Upper lobe of right lung (tissue), 1 donor: ENCODE measurements around the gene LPP. TPM values are rescaled to one million over a fixed set of nuclear protein-coding genes. Genes with fewer than 3 reads are reported as not detected.

ENCODE experiments used
- ATAC-seq: fragments of 200-7000 bp; cut with Tn5 transposase; one replicate; pipeline ENCODE4 v1.9.1; 2020; ENCODE audit warnings: mild to moderate bottlenecking, moderate library complexity
- DNase-seq: peaks from one replicate; pipeline ENCODE4 v3.0.0-alpha.2; 2020
- H3K27ac ChIP-seq: fragments of 200-600 bp; one replicate; pipeline ENCODE4 v1.8.0; 2022
- H3K27me3 ChIP-seq: fragments of 200-600 bp; one replicate; pipeline ENCODE4 v1.8.0; 2022; ENCODE audit warnings: mild to moderate bottlenecking
- H3K36me3 ChIP-seq: fragments of 200-600 bp; one replicate; pipeline ENCODE4 v1.8.0; 2022
- H3K4me1 ChIP-seq: fragments of 200-600 bp; one replicate; pipeline ENCODE4 v1.8.0; 2022
- H3K4me3 ChIP-seq: fragments of 200-600 bp; one replicate; pipeline ENCODE4 v1.8.0; 2022; ENCODE audit warnings: mild to moderate bottlenecking
- H3K9me3 ChIP-seq: fragments of 200-600 bp; one replicate; pipeline ENCODE4 v1.8.0; 2022
- intact Hi-C: fragments of 100-400 bp; cut with DNase I; formaldehyde crosslinking; loops from one replicate; pipeline ENCODE4 v1.11.0; 2022
- total RNA-seq: library from RNA; stranded (reverse); fragmentation: NEBNext Ultra II Directional; extraction: Animal tissue kit (Norgen Biotek cat#: 25700); gene quantifications from one replicate; pipeline ENCODE4 v1.2.1, GENCODE V29; 2021
- TF ChIP-seq, protein P1 (sequence below): fragments of 200-600 bp; IDR thresholded peaks from one replicate; pipeline ENCODE4 v1.8.0; 2022; ENCODE audit warnings: antibody characterized with exemption
- donor health status: DM: no; HTN: yes; CAD: no; lungs with severe emphysema.

The LPP gene
- total RNA-seq, 1 donor from 2014 or later = 191 TPM

DNA sequence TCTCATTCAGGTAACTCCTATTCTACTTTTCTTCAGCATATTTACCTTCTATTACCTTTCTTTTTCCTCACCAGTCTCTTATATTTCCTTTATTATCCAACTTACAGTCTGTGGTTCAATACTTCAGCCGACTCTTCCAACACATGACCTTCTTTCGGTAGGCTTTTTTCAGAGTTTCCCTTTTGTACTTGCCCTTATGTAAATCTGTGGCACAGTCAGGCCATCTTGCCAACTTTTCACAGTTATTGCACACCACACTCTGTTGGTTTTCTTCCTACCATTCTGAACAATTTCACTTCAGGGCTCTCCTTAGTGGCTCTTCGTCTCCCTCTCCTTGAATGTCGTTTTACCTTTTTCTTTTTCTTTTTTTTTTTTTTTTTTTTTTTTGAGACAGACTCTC, 427.8 kb downstream of the LPP start:
- H3K27me3 ChIP-seq = no peaks in the 10 kb centered on the region
- TF ChIP-seq, protein P1, sequence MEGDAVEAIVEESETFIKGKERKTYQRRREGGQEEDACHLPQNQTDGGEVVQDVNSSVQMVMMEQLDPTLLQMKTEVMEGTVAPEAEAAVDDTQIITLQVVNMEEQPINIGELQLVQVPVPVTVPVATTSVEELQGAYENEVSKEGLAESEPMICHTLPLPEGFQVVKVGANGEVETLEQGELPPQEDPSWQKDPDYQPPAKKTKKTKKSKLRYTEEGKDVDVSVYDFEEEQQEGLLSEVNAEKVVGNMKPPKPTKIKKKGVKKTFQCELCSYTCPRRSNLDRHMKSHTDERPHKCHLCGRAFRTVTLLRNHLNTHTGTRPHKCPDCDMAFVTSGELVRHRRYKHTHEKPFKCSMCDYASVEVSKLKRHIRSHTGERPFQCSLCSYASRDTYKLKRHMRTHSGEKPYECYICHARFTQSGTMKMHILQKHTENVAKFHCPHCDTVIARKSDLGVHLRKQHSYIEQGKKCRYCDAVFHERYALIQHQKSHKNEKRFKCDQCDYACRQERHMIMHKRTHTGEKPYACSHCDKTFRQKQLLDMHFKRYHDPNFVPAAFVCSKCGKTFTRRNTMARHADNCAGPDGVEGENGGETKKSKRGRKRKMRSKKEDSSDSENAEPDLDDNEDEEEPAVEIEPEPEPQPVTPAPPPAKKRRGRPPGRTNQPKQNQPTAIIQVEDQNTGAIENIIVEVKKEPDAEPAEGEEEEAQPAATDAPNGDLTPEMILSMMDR = no peak
- intact Hi-C loops = no loop called here
- DNase-seq (no peak), ATAC-seq (peak; percentile 40)
- no peak overlapping the region for H3K4me3 ChIP-seq
- no peaks in the 10 kb centered on the region for H3K9me3 ChIP-seq
- peaks cover 21% of the 10 kb centered on the region for H3K4me1 ChIP-seq
- H3K36me3 ChIP-seq = no peaks in the 10 kb centered on the region
- no peak overlapping the region for H3K27ac ChIP-seq

DNA sequence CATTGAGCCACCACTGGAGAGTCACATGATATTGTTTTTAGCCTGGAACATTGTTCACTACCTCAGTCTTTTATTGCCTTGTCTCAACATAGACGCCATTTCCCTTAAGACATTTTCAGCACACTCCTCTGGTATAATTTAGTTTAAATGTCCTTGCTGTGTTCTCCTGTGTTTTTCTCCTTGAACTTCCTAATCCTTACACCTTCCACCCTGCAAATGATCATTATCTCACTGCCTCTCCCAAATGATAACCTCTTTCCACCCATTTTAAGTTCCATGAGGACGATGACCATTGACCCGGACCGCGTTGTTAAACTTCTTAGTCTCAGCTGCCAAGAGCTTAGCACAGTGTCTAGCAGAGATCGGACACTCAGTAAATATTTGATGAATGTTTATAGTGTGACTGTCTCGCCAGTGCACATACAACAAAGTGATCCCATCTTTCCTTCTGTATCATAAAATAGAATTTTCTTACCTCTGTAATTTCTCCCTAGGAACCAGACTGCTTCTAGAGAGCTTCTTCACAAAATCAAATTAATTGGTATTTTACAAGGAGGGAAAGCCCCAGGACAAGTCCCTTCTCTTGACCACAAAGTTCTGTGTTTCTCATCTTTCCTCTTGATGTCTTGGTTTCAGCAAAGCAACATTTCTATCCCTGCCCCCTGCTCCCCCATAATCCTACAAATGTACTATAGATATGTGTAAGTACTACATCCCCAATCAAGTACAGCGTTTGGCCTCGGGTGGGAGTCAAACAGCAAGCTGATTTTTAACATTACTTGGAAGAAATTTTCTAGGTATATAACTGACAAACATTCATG, 429.6 kb downstream of the LPP start:
- Histone ChIP-seq H3K36me3 (no peaks in the 10 kb centered on the region), H3K4me1 (peaks cover 14% of the 10 kb centered on the region)
- intact Hi-C loops = no loop called here

DNA sequence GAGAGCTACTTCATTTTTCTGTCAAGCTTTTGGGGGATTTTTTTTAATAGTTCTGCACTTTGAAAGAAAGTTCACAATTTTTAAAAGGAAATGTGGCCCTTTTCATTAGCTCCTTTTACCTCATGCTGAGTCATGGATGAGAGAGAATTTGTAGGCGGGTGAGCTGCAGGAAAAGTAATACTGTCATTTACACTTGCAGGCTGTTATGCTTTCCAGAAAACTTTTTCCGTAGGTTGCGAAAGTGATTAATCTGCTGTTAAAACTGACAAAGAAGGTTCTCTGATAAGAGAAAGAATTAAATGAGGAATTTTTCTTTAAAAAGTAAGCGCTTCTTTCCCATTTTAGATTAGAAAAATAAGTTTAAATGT, 430.2 kb downstream of the LPP start:
- Histone ChIP-seq H3K27ac (no peak overlapping the region), H3K9me3 (no peaks in the 10 kb centered on the region), H3K4me3 (no peak overlapping the region), H3K4me1 (peaks cover 12% of the 10 kb centered on the region), H3K27me3 (no peaks in the 10 kb centered on the region), H3K36me3 (no peaks in the 10 kb centered on the region)
- TF ChIP-seq, protein P1 = no peak
- intact Hi-C loops = no loop called here
- DNase-seq (no peak), ATAC-seq (no peak)

More for the DNA sequence above, 429.6 kb downstream of the LPP start:
- ATAC-seq (no peak), DNase-seq (no peak)
- Histone ChIP-seq H3K27me3 (no peaks in the 10 kb centered on the region), H3K4me3 (no peak overlapping the region), H3K9me3 (no peaks in the 10 kb centered on the region), H3K27ac (no peak overlapping the region)
- TF ChIP-seq, protein P1 = no peak

DNA sequence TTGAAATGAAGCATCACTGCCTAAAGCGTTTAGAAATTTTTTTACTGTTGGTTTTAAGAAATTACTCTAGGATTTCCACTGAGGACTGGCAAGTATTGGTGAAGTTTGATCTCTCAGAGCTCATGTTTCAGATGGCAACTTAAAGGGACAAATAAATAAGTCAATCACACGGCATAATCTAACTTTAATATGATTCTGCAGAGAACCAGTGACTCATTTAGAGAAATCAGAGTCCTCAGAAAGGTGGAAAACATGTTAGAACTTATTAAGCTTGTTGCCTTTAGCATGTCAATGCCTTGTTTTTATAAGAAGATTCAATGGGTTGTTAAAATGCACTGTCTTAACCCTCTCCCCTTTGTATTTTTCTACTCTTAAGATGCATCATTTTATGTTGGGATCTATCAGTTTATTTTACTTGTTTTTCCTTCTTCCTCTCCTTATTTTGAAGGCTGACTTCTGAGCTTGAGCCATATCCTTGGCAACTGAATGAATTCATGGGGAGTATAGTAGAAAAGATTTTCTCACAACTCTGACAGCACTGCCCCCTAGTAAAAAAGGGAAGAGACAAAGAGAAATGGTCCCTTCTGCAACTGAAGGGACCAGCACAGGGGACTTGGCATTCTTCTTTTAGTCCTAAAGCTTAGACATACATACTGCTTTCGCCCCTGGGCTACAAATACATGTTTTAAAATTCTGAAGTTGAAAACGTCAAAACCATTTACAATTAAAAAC, 431.2 kb downstream of the LPP start:
- TF ChIP-seq, protein P1 = no peak
- Histone ChIP-seq H3K27ac (peak overlapping the region; percentile 7), H3K9me3 (no peaks in the 10 kb centered on the region), H3K36me3 (no peaks in the 10 kb centered on the region), H3K4me3 (no peak overlapping the region), H3K27me3 (no peaks in the 10 kb centered on the region), H3K4me1 (peaks cover 12% of the 10 kb centered on the region)
- DNase-seq (no peak), ATAC-seq (peak; percentile 41)
- intact Hi-C loops = no loop called here

DNA sequence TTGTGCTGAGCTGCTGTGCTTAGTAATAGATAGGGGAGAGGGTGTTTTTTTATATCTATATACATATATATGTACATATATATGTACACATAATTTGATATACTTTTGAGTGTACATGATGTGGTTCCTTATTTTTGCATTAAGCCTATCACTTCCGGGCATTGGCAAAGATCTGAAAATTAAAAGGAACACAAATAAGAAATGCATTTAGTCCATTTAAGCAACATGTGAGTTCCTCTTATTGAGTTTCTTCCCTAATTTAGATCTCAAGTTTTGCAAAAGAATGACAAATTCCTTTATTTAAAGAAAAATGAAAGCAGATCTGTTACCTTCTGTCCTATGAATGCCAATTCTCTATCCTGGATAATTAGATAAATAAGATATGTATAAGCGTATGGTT, 435.1 kb downstream of the LPP start:
- DNase-seq (no peak), ATAC-seq (peak; percentile 55)
- no peak overlapping the region for H3K4me3 ChIP-seq
- no peaks in the 10 kb centered on the region for H3K27me3 ChIP-seq
- no peaks in the 10 kb centered on the region for H3K36me3 ChIP-seq
- no peaks in the 10 kb centered on the region for H3K9me3 ChIP-seq
- H3K4me1 ChIP-seq = peaks cover 11% of the 10 kb centered on the region
- peak overlapping the region; percentile 28 for H3K27ac ChIP-seq
- TF ChIP-seq, protein P1 = no peak
- intact Hi-C loops = no loop called here
